Peyer's patch (tissue), 4 donors: ENCODE results near the gene BLVRB.

Source experiments
- POLR2A ChIP-seq, 2 donors: fragments of 450-650 bp; IDR thresholded peaks; one replicate each; pipeline ENCODE4 v1.5.1; 2017; ENCODE audit warnings: antibody characterized with exemption in 2 of 2, mild to moderate bottlenecking in 2 of 2, moderate library complexity in 2 of 2
- TF ChIP-seq, protein P1 (sequence below), 6 experiments: fragments of 450-650 bp in 4 of 6; fragments of 200-600 bp in 2 of 6; sonication (generic) in 1 of 6; IDR thresholded peaks; one replicate each; pipeline ENCODE4 v1.5.1; 2017 to 2019; ENCODE audit warnings: antibody characterized with exemption in 6 of 6, mild to moderate bottlenecking in 3 of 6, moderate library complexity in 1 of 6

GRCh38 chr19:40420451-40420765, 45.1 kb downstream of the BLVRB start:
- no peak for TF ChIP-seq POLR2A (IDR thresholded peaks at IDR 0.05)
- TF ChIP-seq, protein P1, sequence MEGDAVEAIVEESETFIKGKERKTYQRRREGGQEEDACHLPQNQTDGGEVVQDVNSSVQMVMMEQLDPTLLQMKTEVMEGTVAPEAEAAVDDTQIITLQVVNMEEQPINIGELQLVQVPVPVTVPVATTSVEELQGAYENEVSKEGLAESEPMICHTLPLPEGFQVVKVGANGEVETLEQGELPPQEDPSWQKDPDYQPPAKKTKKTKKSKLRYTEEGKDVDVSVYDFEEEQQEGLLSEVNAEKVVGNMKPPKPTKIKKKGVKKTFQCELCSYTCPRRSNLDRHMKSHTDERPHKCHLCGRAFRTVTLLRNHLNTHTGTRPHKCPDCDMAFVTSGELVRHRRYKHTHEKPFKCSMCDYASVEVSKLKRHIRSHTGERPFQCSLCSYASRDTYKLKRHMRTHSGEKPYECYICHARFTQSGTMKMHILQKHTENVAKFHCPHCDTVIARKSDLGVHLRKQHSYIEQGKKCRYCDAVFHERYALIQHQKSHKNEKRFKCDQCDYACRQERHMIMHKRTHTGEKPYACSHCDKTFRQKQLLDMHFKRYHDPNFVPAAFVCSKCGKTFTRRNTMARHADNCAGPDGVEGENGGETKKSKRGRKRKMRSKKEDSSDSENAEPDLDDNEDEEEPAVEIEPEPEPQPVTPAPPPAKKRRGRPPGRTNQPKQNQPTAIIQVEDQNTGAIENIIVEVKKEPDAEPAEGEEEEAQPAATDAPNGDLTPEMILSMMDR (IDR thresholded peaks at IDR 0.05) = no peak
